Heart left ventricle (tissue), 16 donors: ENCODE data around the gene INO80E. TPM values are rescaled to one million over a fixed set of nuclear protein-coding genes. Genes with fewer than 3 reads are reported as not detected.

ENCODE experiments used
- ATAC-seq, 4 donors: fragments of 200-7000 bp; cut with Tn5 transposase; one replicate each; pipeline ENCODE4 v1.9.1; 2020 to 2022; ENCODE audit warnings: moderate library complexity in 4 of 4, mild to moderate bottlenecking in 3 of 4, moderate number of reproducible peaks in 1 of 4
- DNase-seq, 5 donors: peaks; one replicate each; pipeline ENCODE4 v3.0.0-alpha.2; 2020
- H3K27ac ChIP-seq, 12 donors: fragments of 200-600 bp; sonication (generic) in 4 of 12; one replicate each; pipeline versions ENCODE4 v1.5.0 to v1.8.0; 2016 to 2022; ENCODE audit warnings: mild to moderate bottlenecking in 2 of 12
- H3K27me3 ChIP-seq, 9 donors: fragments of 200-600 bp; sonication (generic) in 2 of 9; one replicate each; pipeline versions ENCODE4 v1.5.1 to v1.8.0; 2016 to 2022; ENCODE audit warnings: mild to moderate bottlenecking in 3 of 9
- H3K36me3 ChIP-seq, 9 donors: fragments of 200-600 bp; sonication (generic) in 2 of 9; one replicate each; pipeline versions ENCODE4 v1.5.0 to v1.8.0; 2018 to 2022; ENCODE audit warnings: mild to moderate bottlenecking in 2 of 9
- H3K4me1 ChIP-seq, 12 donors: fragments of 200-600 bp; sonication (generic) in 4 of 12; one replicate each; pipeline versions ENCODE4 v1.5.0 to v1.8.0; 2016 to 2022; ENCODE audit warnings: mild to moderate bottlenecking in 3 of 12
- H3K4me3 ChIP-seq, 12 donors: fragments of 200-600 bp; sonication (generic) in 4 of 12; one replicate each; pipeline versions ENCODE4 v1.5.0 to v1.8.0; 2017 to 2022; ENCODE audit warnings: mild to moderate bottlenecking in 9 of 12, moderate library complexity in 4 of 12
- H3K9me3 ChIP-seq, 12 donors: fragments of 200-600 bp; sonication (generic) in 4 of 12; one replicate each; pipeline versions ENCODE4 v1.5.0 to v1.8.0; 2016 to 2022; ENCODE audit warnings: mild to moderate bottlenecking in 1 of 12
- CTCF ChIP-seq, 12 donors: fragments of 200-600 bp; sonication (generic) in 4 of 12; IDR thresholded peaks; one replicate each; pipeline versions ENCODE4 v1.5.0 to v1.8.0; 2018 to 2022; ENCODE audit warnings: antibody characterized with exemption in 12 of 12, mild to moderate bottlenecking in 5 of 12
- POLR2A ChIP-seq, 2 donors: fragments of 450-650 bp; IDR thresholded peaks; one replicate each; pipeline ENCODE4 v1.6.1; 2017; ENCODE audit warnings: antibody characterized with exemption in 2 of 2, mild to moderate bottlenecking in 2 of 2, moderate library complexity in 2 of 2
- WGBS, 4 donors: extraction: QIAGEN DNeasy Blood & Tissue Kit in 2 of 4; methylation state at CpG; one replicate each; pipeline versions ENCODE4 v1.1.5 to v1.1.7; 2013 to 2018; 5-methylcytosine and 5-hydroxymethylcytosine counted together
- intact Hi-C, 10 donors: fragments of 100-400 bp; cut with DNase I; formaldehyde crosslinking; loops; one replicate each; pipeline versions ENCODE4 v1.11.1 to v1.14.2; 2022
- polyA plus RNA-seq, 2 donors: library from polyadenylated mRNA; stranded (reverse); fragments of 200-250 nt; gene quantifications; one replicate each; pipeline ENCODE4 v1.2.3, GENCODE V29; 2013
- total RNA-seq, 9 donors: library from RNA; depleted of rRNA in 2 of 9; stranded (reverse); fragments of >200 nt in 2 of 9; fragmentation: NEBNext Ultra II Directional in 3 of 9; extraction: Animal tissue kit (Norgen Biotek cat#: 25700) in 3 of 9; gene quantifications; one replicate each; pipeline versions ENCODE4 v1.1.0 to v1.2.4, GENCODE V29; 2016 to 2023
- donor health status: ischemic (EF 13 %, LVEDD 7.1; RV severe dilation, severe dysfunction).
- donor health status: healthy with polysubstance abuse.
- donor health status: DM: no; HTN: yes; CAD: no.
- donor health status: DM: no; HTN: no; CAD: no.
- donor health status: ischemic (EF 25% LVEDD 6.9; RV normal size, moderate dysfunction).
- donor health status: ischemic (EF 25% LVEDD 5.7; RV mildly dilated, moderate dysfunction).
- donor health status: healthy.
- donor health status: DM: yes; HTN: yes; CAD: no.
- donor health status: ischemic (EF 35%, LVEDD 5.7; RV mildly dilated, moderate dysfunction).
- donor health status: nonischemic (EF 11% LVEDD 7.7; RV severe dilation, severe dysfunction).
- donor health status: DM: yes; HTN: yes; CAD: no.
- donor health status: PGD.
- donor health status: ischemic (EF 29% LVEDD 5.4; RV normal size, mild dysfunction).
- donor health status: nonischemic (EF 23%, LVEDD 6.1; RV moderate dilation, normal function).

The INO80E gene
- total and polyA plus RNA-seq, 11 donors, result 27.6 to 71.5 (median 33.9) TPM

- H3K36me3 ChIP-seq, result peaks cover 0 to 52% (median 45%) of the 10 kb centered on the region in 9 donors
- intact Hi-C loops, result loop anchor here in 5 of 10 donors (2.0 to 5.0 kb wide), 6 partner anchors 15 to 671 kb away; partner anchors contain the start of genes HIRIP3 (in 3 of the 5), KCTD13 (in 1 of the 5), MAZ (in 1 of the 5) and PRRT2 (in 1 of the 5)
- 7 to 12% (median 9%) methylated on average over 6 of the region's 6 CpGs for WGBS, 4 donors
Observed at GRCh38 chr16:29975811-29976511, 20.1 kb upstream of the INO80E start.

GRCh38 chr16:29977063-29977825 lies 18.8 kb upstream of the INO80E start:
- intact Hi-C loops, result loop anchor here in 6 of 10 donors (1.0 to 5.0 kb wide), 6 partner anchors 14 to 670 kb away; partner anchors contain the start of genes HIRIP3 (in 3 of the 6), MAZ (in 1 of the 6) and PRRT2 (in 1 of the 6)
- H3K27me3 ChIP-seq, result no peaks in the 10 kb centered on the region
- ATAC-seq (peak in 1 of 4 donors; percentile 19), DNase-seq (peak in 3 of 5 donors; percentile 60 to 63 (median 61))
- H3K4me1 ChIP-seq, result peaks cover 0 to 57% (median 37%) of the 10 kb centered on the region in 12 donors
- peak overlapping the region; percentile 67 to 99 (median 96) for H3K27ac ChIP-seq
- no peaks in the 10 kb centered on the region for H3K9me3 ChIP-seq
- WGBS, 4 donors, result 53 to 63% (median 62%) methylated on average over 7 to 9 of the region's 9 CpGs
- no peak for TF ChIP-seq POLR2A (IDR thresholded peaks at IDR 0.05)
- TF ChIP-seq CTCF (IDR thresholded peaks at IDR 0.05), result no peak
- H3K4me3 ChIP-seq, result peak overlapping the region in 9 of 12 donors; percentile 70 to 98 (median 90)
- H3K36me3 ChIP-seq, result peaks cover 0 to 52% (median 48%) of the 10 kb centered on the region in 9 donors

More at GRCh38 chr16:29975811-29976511, 20.1 kb upstream of the INO80E start:
- Histone ChIP-seq H3K4me3 (peak overlapping the region; percentile 66 to 98 (median 90)), H3K4me1 (peaks cover 0 to 57% (median 37%) of the 10 kb centered on the region in 12 donors), H3K27me3 (no peaks in the 10 kb centered on the region), H3K27ac (peak overlapping the region; percentile 67 to 99 (median 96)), H3K9me3 (no peaks in the 10 kb centered on the region)
- ATAC-seq, result no peak
- DNase-seq, result peak in 1 of 5 donors; percentile 19
- no peak for TF ChIP-seq POLR2A (IDR thresholded peaks at IDR 0.05)
- TF ChIP-seq CTCF (IDR thresholded peaks at IDR 0.05), result no peak

GRCh38 chr16:29978081-29978480 lies 18.0 kb upstream of the INO80E start:
- Histone ChIP-seq H3K36me3 (peaks cover 0 to 57% (median 55%) of the 10 kb centered on the region in 9 donors), H3K4me3 (peak overlapping the region in 6 of 12 donors; percentile 70 to 98 (median 90)), H3K4me1 (peaks cover 0 to 57% (median 36%) of the 10 kb centered on the region in 12 donors), H3K27ac (peak overlapping the region; percentile 47 to 99 (median 96)), H3K27me3 (no peaks in the 10 kb centered on the region), H3K9me3 (no peaks in the 10 kb centered on the region)
- ATAC-seq, result no peak
- intact Hi-C loops, result loop anchor here in 3 of 10 donors (5.0 kb wide), 3 partner anchors 166 to 669 kb away; partner anchors contain the start of genes MAZ (in 1 of the 3) and PRRT2 (in 1 of the 3)
- TF ChIP-seq POLR2A (IDR thresholded peaks at IDR 0.05) (no peak), CTCF (IDR thresholded peaks at IDR 0.05) (no peak)
- WGBS, 4 donors, result 89 to 94% (median 90%) methylated on average over 9 of the region's 9 CpGs
- no peak for DNase-seq
